AML-193 (cell line): ENCODE data around the gene TRPM3.

Experiments
- DNase-seq, 2 experiments: peaks; one replicate each; lab custom pipeline; 2025; lab: John Stamatoyannopoulos, UW

Gene TRPM3

DNA sequence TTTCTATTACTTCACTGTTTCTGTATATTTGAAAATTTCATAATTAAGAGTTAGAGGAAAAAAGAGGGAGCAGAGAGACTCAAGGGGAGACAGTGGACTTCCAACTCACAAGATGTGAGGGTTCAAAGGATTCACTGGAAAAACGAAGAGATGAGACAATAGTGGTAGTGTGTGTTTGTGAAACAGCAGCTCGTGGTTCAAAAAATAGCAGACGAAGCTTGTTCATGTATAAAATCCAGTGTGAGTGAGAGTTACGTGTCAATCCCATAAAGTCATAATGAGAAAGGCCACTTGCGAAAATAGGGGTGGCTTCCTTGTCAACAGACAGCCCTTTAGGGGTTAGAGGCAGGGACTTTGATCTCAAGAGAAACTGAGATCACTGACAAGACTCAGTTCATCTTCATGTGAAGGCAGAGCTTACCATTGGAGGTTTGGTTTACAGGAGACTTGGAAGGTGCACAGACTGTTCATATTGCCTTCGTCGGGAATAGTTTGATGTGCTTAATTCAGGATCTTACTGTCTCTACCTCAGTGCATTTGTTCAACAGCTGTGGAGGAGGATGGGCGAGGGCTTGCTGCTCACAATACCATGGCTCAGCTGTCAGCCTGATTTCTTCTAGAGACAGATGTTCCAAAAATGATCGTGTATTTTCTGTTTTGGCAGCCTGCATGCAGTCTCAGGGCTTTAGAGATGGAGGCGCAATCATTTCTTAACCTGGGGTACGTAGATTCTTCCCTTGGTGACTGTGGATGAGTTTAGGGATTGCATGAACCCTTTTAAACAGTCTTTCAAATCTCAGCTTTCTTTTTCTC lies 601.3 kb downstream of the TRPM3 start:
- DNase-seq: no peak

DNA sequence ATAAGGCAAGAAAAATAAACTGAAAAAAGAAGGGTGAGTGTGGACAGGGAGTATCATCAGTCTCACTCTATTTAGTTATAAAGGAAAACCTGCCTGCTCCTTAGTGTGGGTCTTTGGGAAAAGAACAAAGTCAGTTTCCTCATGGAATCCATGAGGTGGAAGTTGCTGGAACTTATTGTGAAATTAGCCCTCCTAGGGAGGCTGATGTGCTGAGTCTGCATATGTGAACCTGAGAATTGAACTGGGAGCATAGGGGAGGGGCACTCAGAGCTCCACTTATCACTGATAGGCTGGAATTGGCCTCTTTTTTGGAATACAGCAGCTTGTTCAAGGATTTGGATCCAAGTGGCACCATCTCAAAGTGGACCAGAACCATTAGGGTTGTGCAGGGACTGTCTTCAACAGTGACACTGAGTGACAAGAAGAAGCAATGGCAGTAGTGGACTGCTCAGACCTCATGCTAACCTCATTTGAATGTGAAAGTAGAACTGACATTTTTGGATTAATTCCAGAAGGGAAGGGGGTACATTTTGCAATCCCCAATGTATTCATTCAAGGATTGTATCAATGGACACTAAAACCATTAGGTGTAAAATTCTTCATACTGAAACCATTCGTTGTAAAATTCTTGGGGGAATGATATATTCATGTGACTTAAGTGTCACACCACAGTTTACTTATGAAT lies 603.4 kb downstream of the TRPM3 start:
- DNase-seq: no peak

- no peak for DNase-seq
These were observed 607.1 kb downstream of the TRPM3 start for GRCh38 chr9:70514273-70514672.

DNA sequence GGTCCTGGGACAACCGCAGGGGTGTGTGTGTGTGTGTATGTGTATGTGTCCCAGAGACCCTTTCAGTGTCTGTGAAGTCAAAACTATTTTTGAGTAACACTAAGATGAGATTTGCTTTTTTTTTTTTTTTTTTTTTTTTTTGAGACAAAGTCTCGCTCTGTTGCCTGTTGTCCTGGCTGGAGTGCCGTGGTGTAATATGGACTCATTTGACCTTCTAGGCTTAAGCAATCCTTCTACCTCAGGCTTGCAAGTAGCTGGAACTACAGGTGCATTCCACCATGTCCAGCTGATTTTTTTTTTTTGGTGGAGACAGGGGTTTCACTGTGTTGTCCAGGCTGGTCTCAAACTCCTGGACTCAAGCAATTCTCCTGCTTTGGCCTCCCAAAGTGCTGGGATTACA lies 609.6 kb downstream of the TRPM3 start:
- no peak for DNase-seq

DNA sequence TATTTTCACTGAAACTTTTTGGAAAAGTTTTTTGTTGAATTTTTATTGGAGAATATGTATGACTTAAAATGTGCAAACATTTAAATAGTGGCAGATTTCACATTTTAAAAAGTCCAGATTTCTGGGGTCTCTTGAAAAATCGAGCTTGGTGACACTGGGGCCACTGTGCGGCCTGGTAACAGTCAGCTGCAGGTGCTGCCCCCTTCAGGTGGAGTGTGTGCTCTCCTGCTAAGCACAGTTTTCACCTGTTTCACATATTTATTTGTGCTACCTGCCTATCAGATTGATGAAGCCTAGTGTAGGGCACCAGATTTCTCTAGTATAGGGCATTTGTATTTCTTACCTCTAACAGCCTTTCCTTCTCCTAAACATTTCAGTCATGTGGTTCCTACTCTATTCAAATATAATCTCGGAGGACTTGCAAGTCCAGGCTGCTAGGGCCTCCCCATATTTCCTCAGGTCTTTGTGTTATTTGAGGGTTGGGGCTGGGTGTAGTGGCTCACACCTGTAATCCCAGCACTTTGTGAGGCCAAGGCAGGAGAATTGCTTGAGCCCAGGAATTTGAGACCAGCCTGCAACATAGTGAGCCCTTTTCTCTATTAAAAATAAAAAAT lies 611.2 kb downstream of the TRPM3 start:
- DNase-seq: no peak

GRCh38 chr9:70506159-70506558 lies 615.3 kb downstream of the TRPM3 start:
- DNase-seq: no peak

DNA sequence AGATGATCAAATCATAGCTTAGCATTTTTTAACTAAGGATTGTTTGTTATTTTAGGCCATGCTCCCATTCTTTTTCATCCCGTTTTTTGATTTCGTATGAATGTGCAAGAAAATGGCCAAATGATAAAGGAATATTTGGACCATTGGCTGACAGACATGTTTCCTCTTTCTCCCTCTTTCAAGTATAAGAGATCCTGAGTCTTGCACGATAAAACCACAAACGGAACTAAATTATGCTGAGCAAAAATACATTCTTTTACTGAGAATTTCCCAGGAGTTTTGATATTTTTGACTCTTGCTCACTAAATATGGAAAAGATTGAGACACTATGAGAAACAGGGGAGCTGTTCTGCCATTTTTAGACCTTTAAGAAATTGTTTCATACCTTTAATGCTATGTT lies 616.6 kb downstream of the TRPM3 start:
- DNase-seq: peak; percentile 30 to 37

DNA sequence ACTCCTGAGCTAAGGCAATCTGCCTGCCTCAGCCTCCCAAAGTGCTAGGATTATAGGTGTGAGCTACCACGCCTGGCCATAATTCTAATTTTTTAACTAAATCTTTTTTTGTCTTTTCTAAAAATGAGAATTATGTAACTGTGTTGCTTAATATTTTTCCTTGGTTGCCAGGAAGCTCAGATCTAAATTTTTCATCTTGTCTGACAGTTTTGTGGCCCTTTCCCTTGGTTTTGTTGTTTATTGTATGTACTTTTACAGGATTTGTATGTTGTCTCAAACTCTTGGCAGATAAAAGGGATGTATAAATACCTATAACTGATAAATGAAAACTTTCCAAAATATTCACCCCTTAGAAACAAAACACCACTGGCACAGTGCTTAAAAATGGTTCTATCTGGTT lies 618.7 kb downstream of the TRPM3 start:
- DNase-seq: peak in 1 of 2 experiments; percentile 9

GRCh38 chr9:70500793-70501192 lies 620.6 kb downstream of the TRPM3 start:
- DNase-seq: no peak

DNA sequence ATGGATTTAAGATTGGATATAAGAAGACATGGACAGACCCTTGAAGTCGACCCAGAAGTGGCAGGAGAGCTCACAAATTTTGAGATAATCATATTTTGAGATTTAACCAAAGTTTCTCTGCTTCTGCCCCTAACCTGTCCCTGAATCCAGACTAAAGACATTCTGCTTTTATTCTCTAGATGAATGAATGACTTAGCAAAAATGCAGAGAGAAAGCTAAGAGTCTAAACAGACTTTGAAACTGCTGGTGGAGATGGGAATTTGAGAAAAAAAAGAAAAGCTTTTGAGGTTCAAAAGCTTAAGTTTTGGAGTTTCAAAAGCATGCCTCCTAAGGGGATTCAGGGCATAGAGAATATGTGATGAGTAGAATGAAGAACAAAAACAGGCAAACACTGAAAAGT lies 621.8 kb downstream of the TRPM3 start:
- no peak for DNase-seq

GRCh38 chr9:70498866-70499265 lies 622.6 kb downstream of the TRPM3 start:
- DNase-seq: no peak

DNA sequence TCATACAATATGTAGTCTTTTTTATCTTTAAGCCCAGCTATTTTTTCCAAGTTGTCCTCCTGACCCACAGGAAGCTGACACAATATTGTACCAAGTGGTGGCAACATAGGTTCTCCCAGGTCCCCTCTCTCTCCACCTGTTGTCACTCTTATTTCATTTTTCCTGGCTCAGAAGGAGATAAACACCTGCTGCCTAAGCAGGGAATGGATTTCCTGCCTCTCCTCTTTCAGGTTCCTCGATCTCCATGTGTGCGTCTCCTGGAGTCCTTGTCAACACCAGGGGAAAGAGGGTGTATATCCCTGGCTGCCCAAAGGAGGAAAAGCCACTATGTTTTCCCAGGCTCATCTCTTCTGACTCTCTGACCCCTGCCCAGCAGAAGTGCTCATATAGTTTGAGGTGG lies 625.2 kb downstream of the TRPM3 start:
- DNase-seq: no peak

GRCh38 chr9:70495514-70495913 lies 625.9 kb downstream of the TRPM3 start:
- no peak for DNase-seq

DNA sequence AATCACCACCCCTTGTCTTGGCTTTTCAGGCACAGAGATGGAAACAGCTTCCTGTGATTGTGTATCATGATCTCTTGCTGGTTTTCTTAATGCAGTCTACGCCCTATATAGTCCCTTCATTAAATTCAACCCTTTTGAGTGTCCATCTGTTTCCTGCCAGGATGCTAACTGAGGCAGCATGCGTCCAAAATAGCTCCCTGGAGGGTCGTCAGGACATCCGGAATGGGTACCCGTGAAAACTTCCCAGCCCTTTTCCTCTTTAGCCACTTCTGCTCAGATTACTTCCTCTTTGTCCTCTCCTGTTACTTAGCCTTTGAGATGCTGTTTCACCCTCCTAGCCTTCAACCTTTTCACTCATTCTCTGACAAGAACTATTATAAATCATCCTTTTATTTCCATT lies 627.2 kb downstream of the TRPM3 start:
- DNase-seq: peak; percentile 46

DNA sequence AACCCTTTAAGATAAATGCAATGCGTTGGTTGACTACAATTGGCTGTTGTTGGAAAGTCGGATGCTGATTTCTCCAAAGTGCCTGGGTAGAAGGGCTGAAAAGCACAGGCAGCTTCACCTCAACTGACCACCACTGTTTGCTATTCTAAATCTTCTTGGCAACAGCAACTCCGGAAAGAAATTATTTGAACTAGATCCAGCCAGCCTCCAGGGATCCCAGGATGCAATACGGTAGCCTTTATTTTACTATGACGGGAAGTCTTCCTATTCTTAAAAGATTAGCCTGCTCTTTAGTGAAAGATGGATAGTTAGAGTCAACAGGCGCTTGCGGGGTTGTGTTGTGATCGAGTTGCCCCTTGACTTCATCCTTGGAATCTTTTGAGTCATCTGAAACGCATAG lies 628.4 kb downstream of the TRPM3 start:
- no peak for DNase-seq

DNA sequence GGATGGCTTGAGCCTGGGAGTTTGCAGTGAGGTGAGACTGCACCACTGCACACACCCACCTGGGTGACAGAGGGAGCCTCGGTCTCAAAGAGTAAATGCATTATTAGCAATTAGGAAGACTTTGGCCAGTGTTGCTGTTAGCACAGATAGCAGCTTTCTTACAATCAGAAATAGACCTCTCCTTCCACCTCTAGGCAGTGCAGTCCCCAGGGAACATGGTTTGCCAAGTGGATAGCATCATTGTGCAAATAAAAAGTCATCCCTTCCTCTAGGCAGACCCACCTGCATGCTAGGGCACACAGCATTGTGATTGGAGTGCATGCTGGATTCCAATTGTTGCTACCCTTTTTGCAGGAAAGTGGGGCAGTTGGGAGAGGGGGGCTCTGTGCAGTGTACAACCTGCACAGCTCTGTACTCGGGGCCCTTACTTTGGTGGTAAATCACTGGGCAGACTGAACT lies 629.1 kb downstream of the TRPM3 start:
- DNase-seq: no peak

DNA sequence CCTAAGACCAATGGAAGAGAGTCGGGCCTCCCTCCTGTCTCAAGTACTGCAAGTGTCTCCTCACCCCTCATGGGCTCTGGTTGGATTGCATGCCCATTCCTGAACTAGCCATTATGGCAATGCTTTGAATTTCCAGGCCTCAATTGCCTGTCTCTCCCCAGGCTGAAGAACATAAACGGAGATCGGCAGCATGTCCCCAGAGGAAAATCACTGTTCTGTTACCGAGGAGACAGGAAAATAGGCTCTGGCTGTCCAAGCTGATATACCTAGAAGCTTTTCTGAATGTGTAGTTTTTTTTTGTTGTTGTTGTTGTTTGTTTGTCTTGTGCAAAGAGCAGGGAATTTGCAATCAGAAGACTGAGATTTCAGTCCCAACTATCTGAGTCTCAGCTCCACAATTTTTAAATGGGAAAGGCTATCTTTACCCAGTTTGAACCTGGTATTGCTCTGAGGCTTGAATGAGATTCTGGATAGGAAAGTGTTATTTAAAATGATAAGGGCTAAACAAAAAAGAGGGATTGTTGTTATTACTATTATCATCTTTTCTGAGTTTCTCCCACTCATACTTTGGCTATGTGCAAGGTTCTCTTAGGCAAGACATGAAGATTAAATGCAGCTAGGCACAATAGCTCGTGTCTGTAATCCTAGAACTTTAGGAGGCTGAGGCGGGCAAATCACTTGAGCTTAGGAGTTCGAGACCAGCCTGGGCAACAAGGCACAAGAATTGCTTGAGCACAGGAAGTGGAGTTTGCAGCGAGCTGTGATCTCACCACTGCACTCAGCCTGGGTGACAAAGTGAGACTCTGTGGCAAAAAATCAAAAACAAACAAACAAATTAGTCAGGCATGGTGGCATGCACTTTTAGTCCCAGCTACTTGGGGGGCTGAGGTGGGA lies 629.7 kb downstream of the TRPM3 start:
- no peak for DNase-seq

DNA sequence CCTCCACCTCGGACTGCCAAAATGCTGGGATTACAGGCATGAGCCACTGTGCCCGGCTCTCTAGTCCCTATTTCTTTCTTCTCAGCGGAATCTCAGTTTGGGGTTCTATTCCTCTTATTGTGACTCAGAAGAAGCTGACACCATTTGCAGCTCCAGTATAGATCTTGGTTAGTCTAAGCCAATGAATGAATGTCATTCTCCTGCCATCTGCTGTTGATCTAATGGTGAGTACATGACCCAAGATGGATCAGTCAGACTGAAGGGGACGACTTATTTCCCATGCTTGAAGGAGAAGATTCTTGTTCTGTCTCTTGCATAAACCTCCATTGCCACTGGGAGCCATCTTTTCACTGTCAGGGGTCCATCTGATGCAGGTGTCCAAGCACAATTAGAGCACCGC lies 630.9 kb downstream of the TRPM3 start:
- no peak for DNase-seq

DNA sequence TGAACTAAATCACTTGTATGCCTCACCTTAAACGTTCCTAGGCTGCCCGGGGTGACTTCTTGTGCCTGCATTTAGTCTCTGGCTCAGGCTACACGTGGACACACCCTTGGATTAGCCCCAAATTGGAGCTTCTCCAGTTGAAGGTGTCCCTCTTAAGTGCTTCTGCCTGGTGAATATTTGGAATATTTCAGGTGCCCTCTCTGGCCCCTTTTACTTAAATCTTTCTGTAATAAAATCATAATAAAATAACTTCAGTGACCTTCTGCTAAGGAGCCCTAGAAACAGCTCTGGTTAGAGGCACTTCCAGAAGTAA lies 632.7 kb downstream of the TRPM3 start:
- DNase-seq: no peak

GRCh38 chr9:70488098-70488792 lies 633.2 kb downstream of the TRPM3 start:
- DNase-seq: peak in 1 of 2 experiments; percentile 15

DNA sequence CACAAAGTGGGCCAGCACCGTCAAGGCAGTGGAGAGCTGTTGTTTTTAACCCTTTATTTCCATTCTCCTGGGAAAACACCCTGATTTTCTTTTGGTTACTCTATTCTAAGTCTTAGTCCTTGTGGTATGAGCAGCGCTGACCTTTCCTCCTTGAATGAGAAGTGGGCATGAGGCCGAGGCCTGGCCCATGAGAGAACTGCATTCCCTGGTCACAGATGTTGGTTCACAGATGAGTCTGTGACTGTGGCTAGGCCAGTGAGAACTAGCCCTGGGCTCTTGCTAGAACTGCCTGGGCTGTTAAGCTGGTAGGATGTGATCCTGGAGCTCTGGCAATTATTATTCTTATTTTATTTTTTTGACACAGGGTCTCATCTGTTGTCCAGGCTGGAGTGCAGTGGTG lies 635.3 kb downstream of the TRPM3 start:
- DNase-seq: no peak
